COR-L47 (cell line): ENCODE data around the gene ARSK.
A peak's percentile ranks its signal among the peaks of the same experiment; 100 is the strongest.

ENCODE experiments used
- DNase-seq: peaks from one replicate; lab custom pipeline; 2025; lab: John Stamatoyannopoulos, UW

The ARSK gene

DNA sequence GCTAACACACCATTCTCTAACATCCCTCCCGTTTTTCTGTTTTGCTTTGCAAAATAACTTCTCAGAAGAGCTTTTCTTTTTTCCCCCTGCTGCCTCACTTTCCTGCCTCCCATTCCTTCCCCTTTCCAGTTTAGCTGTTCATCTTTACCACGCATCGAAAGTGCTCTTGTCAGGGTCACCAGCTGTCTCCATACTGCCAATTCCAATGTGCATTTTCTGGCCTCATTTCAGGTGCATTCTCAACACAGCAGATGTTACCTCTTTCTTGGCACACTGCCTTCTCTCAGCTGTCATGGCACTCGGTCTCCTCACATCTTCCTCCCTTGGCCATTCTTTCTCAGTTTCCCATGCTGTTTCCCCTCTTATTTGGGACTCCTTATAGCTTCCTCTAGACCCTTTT is 9.5 kb downstream of the ARSK start:
- DNase-seq = peak; percentile 30

DNA sequence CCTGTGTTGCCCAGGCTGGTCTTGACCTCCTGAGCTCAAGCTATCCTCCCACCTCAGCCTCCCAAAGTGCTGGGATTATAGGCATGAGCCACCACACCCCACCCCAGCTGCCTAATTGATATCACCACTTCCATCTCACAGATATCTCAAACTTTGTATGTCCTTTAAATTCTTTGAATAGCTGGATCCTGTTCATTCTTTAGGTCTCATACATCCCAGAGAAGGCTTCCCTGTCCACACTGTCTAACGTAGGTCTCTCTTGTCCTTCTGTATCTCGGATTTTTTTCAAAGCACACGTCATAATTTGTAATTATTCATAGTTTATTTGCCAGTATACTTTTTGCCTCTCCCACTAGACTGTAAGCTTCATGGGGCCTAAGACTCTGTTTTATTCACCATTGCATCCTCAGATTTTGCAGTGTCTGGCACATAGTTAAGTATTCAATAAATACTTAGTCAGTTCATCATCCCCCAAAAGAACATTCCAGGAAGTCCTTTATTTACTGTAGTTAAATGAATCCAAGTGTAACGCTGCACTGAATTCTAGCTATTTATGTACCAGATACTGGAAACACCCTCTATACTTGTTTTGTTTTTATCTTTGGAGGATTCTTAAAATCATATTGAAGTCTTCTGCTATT is 10.5 kb downstream of the ARSK start:
- DNase-seq = no peak

DNA sequence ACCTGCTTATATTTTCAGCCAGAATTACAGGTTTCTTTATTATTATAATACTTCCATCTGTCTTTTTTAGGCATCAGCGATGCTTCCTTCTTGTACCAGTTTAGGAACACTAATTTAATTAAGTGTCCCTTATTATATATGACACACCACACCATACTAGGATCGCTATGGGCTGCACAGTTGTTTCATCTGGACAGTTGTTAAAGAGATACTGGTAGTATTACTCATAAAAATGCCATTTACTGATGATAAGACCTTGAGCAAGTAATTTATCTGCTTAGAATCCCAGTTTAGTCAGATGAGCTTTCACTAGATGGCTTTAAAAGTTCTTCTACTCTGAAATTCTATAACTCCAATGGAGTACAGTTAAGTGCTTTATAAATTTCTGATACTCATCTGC is 17.1 kb downstream of the ARSK start:
- DNase-seq = no peak

DNA sequence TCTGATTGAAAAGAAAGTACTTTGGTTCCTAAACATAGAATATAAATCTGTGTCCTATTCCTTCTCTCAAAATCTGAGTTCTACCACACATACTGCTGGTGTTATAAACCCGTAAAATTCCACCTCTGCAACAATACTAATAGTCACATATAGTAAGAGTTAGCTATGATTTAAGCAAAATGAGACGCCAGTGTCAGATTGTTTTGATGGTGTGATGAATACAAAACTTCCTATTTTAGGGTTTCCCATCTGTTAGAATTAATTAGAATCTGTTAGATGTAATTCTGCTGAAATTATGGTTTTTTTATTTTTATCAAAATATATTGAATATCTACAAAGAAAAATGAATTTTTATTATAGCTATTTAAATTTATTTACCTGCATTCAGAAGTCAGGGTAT is 26.7 kb downstream of the ARSK start:
- no peak for DNase-seq

DNA sequence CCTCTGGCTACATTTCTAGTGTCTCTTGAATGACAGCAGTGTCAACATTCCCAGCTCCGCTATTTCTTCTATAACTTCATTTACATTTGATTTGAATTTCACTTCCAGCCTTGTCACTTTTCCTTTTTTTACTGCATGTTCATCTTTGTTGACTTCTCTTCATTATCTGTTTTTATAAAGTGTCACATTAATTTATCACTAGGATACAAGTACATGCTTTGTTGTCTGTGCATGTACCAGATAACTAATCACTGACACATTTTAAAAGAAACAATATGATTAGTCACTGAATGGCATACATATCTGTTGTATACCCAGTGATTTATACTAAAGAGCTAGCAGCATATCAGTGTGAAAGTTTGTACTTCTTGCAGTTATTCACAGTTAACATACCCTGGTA is 29.1 kb downstream of the ARSK start:
- no peak for DNase-seq

DNA sequence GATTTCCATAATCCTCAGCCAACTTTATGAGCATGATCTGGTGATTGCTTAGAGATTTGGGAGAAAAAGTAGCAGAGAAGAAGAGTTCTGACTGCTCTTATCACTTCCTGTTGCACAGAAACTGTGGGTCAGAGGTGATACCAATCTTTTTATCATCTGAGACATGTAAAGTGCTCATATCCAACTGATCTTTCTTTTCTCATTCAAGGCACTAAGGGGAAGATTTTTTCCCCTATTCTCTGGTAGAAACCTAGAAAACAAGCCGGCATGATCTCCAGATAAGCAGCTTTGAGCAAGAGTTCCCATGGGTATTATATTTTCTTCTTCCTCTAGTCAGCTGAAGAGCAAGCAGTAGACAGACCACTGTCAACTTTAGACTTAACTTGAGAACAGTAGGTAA is 36.0 kb downstream of the ARSK start:
- no peak for DNase-seq

DNA sequence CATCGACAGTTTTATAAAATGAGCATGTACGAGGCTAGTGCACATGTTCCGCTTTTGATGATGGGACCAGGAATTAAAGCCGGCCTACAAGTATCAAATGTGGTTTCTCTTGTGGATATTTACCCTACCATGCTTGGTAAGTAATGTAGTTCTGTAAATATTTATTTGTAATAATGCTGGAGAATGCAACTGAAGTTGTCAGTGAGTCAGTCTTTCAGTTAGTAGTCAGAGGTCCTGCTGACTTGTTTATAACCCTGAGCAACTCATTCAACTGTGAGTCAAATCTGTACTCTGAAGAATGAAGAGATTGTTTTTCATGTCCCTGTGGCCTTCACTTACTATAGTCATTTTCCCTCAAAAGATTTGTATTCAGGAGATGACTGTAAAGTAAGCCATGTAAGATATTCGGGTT is 36.6 kb downstream of the ARSK start:
- DNase-seq = no peak

DNA sequence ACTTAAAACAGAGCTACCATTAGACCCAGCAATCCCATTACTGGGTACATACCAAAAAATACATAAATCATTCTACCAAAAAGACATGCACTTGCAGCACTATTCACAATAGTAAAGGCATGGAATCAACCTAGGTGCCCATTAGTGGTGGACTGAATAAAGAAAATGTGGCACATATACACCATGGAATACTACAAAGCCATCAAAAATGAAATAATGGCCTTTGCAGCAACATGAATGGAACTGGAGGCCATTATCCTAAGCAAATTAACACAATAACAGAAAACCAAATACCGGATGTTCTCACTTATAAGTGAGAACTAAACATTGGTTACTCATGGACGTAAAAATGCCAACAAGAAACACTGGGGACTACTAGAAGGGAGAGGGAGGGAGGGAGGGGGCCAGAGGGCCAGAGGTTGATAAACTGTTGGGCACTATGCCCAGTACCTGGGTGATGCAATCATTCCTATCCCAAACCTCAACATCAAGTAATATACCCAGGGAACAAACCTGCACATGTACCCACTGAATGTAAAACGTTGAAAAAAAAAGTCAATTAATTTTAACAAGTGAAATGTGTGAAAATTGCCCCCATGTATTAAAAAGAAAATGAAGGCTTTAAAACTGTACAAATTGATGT is 40.5 kb downstream of the ARSK start:
- DNase-seq = no peak

DNA sequence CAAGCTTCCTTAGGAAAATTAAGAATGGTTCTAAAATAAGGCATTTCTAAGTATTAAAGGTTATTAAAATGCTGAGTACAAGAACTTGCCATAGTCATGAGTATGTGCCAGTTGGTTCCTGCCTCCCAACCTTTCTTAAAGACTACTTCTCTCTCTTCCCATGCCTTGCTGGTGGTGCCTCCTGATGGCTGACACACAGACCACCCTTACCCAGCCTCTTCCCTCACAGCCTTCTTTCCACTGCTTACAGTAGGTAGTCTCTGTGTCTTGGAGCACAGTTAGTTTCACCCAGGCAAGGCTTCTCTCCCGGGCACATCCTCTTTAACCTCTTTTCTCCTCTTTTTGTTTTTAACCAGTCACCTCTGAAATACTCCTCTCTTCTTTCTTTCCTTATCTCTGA is 44.4 kb downstream of the ARSK start:
- no peak for DNase-seq

DNA sequence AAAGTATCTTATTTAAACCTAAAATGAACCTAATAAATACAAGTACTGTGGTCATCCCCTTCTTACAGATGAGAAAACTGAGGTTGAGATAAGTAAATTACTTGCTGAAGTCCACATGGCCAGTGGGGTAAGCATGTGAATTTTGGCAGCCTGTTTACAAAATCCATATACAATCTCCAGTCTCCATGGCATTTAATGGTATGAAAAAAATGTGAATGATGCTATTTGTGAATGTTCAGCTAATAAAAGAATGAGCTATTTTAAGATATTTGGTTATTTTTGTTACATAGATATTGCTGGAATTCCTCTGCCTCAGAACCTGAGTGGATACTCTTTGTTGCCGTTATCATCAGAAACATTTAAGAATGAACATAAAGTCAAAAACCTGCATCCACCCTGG is 45.7 kb downstream of the ARSK start:
- no peak for DNase-seq

DNA sequence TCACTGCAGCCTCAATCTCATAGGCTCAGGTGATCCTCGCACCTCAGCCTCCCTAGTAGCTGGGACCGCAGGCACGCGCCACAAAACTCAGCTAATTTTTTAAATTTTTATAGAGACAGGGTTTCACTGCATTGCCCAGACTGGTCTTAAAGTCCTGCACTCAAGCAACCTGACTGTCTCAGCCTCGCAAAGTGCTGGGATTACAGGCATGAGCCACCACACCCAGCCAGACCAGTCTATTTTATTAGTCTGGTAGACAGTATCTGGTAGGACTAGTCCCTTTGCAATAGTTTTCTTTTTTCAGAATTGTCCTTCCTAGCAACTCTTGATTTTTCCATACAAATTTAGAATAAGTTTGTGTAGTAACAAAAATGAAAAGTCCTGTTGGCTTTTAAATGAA is 50.9 kb downstream of the ARSK start:
- DNase-seq = no peak

DNA sequence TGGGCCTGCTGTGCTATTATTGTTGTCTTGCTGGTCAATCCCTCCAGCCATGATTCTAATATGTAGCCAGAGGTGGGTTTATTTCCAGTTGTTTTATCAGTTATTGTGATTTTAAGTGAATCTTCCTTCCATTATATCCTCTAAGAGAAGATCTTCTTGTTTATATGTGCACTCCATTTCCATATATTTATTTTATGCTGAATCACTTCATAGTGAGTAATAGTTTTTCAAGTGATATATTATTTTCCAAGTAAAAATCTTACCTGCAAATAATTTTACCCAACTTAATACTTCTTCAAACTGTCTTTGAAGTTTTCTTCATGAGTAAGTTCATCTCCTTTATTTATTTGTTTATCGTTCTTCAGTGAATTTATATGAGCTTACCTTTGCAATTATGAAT is 51.5 kb downstream of the ARSK start:
- no peak for DNase-seq

DNA sequence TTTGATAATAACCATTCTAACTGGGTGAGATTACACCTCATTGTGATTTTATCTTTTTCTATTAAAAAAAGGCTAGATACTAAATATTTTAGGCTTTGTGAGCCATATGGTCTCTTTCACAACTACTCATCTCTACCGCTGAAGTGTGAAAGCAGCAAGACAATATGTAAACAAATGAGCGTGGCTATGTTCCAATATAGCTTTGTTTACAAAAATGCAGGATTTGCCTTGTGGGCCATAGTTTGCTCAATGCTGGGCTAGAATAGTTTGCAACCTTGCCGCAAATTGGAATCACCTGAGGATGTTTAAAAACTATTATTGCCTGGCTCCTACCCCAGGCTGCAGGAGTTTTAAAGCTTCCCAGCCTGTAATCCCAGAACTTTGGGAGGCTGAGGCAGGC is 54.8 kb downstream of the ARSK start:
- no peak for DNase-seq

DNA sequence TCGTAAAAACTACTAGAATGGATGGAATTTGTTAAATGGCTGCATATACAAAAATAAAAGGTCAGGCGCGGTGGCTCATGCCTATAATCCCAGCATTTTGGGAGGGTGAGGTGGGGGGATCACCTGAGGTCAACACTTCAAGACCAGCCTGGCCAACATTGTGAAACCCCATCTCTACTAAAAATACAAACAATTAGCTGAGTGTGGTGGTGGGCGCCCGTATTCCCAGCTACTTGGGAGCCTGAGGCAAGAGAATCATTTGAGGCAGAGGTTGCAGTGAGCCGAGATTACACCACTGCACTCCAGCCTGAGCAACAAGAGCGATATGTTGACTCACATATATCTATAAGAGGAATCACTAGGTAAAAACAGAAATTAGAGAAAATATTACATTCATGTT is 55.6 kb downstream of the ARSK start:
- no peak for DNase-seq

DNA sequence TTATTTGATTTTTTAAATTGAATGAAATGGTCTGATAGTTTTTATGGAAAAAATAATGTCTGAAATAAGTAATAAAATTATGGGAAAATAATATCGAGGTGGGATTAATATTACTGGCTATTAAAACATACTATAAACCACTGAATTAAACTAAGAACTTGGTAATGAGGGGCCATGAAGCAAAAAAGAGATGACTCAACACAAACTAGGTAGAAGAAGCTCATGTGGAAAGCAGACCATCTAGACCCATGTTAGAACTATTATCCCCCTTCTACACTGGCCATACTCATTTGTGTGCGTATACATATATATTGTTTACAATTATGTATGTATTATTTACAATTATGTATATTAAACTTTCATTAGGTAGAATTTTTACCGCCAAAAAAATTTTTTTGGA is 56.5 kb downstream of the ARSK start:
- no peak for DNase-seq

DNA sequence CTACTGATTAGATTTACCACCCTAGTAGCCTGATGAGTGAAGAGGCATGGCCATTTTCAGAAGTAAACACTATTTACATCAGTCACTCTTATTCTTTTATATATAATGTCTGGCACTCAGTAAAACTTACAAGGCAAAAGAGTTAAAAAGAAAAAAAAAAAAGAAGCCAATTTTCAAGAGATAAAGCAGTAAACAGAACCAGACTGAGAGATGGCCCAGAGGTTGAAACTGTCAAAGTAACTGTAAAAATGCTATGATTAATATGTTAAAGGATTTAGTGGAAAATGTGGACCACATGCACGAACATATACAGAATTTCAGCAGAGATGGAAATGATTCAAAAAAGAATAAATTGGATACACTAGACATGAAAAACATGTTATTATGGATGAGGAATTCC is 58.6 kb downstream of the ARSK start:
- no peak for DNase-seq

DNA sequence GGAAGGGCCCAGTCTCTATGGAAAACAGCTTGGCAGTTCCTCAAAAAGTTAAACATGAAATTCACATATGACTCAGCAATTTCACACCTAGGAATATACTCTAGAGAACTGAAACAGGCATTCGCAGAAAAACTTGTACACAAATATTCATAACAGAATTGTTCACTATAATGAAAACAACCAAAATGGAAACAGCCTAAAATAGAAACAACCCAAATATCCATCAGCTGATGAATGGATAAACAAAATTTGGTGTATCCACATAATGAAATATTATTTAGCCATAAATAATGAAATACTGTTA is 60.2 kb downstream of the ARSK start:
- DNase-seq = no peak

DNA sequence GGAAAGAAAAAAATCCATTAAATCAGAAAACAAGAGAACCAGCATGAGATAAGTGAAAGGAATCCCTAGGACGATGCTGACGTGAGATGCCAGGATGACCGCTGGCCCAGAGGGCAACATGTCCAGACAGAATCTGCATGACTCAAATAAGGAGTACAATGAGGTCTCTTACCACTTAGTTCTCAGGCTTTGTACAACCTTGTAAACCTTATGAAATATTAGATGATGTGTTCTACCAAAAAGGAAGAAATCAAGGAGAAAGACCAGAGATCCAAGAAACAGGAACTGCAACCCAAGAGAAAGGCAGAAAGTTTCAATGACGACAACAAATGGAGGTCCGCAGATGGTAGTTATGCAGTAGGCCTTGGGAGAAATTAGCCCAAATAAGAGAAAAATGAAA is 62.2 kb downstream of the ARSK start:
- no peak for DNase-seq

DNA sequence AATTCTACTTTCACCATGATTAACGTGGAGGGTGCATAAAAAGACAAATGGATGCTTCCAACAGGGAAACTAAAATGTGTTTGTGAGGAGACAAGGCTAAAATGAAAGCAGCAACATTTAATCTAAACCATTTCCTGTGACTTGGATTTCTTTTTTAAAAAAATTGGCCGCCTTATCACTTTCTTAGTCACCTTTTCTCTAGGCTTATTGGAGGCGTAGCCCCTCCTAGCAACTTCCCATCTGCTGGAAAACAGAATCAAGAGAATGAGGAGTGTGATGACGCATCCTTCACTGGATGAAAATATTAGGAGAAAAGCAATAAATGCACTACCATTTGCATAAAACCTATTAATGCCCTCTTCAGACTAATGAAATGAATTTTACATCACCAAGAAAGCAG is 64.2 kb downstream of the ARSK start:
- no peak for DNase-seq

DNA sequence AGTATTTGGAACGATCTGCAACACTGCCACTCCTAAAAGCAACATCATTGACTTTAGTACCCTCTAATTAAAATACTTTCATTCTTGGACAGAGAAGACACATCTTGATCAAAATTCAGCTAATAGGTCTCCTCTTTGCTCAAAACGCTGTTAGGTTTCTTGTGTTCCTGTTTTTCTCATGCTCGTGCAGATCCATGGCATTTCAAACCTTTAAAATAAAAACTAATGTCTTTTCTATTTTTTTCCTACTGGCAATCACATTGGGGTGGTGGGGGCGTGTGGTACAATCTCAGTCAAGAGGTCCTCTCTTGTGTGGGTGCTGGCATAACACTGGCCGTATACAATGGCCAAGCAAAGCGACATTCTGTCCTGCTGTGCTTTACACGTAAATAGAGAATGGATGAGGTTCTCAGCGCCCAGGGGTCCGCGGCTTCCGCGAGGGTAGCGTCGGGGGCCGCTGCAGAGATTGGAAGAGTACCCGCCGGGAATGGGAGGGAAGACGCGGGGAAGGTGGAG is 64.7 kb downstream of the ARSK start:
- DNase-seq = peak; percentile 47

DNA sequence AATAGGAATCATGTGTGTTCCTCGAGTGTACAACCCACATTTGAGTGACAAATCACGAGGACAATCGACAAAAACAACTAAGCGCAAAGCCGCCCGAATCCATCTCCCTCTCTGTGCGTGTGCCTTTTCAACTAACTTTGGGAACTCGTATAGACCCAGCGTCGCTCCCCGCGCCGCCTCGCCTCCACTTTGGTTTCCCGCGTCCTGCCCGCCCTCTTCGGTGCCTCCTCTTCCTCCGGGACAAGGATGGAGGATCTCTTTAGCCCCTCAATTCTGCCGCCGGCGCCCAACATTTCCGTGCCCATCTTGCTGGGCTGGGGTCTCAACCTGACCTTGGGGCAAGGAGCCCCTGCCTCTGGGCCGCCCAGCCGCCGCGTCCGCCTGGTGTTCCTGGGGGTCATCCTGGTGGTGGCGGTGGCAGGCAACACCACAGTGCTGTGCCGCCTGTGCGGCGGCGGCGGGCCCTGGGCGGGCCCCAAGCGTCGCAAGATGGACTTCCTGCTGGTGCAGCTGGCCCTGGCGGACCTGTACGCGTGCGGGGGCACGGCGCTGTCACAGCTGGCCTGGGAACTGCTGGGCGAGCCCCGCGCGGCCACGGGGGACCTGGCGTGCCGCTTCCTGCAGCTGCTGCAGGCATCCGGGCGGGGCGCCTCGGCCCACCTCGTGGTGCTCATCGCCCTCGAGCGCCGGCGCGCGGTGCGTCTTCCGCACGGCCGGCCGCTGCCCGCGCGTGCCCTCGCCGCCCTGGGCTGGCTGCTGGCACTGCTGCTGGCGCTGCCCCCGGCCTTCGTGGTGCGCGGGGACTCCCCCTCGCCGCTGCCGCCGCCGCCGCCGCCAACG is 65.3 kb downstream of the ARSK start, which contains the start of gene GPR150:
Gene GPR150 (plus strand): TSS at position 58 of the 840 bp plus-strand sequence. CDS start 189 bp downstream, at position 247.
- DNase-seq = peak; percentile 84

DNA sequence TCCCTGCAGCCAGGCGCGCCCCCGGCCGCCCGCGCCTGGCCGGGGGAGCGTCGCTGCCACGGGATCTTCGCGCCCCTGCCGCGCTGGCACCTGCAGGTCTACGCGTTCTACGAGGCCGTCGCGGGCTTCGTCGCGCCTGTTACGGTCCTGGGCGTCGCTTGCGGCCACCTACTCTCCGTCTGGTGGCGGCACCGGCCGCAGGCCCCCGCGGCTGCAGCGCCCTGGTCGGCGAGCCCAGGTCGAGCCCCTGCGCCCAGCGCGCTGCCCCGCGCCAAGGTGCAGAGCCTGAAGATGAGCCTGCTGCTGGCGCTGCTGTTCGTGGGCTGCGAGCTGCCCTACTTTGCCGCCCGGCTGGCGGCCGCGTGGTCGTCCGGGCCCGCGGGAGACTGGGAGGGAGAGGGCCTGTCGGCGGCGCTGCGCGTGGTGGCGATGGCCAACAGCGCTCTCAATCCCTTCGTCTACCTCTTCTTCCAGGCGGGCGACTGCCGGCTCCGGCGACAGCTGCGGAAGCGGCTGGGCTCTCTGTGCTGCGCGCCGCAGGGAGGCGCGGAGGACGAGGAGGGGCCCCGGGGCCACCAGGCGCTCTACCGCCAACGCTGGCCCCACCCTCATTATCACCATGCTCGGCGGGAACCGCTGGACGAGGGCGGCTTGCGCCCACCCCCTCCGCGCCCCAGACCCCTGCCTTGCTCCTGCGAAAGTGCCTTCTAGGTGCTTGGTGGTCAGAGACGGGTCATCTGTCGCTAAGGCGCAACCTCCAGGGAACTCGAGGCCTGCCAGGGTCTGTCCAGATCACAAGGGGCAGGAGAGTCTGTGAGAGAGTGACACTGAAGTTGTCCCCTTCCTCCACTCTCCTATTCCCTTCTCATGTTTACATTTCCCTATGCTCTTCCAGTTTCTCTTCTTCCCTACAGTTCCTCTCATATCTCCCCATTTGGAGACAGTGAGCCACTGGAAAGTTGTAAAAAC is 66.3 kb downstream of the ARSK start:
- DNase-seq = peak; percentile 80
